Cardiac muscle cell (in vitro differentiated cells and primary cell): ENCODE data around the gene PNMA3. TPM values are rescaled to one million over a fixed set of nuclear protein-coding genes. Genes with fewer than 3 reads are reported as not detected.

ENCODE experiments used
- DNase-seq, 2 donors: peaks; one replicate each; pipeline versions ENCODE4 v3.0.0 to v3.0.0-alpha.2; 2010 to 2017; ENCODE audit warnings: low read depth in 1 of 2, low spot score in 1 of 2
- H3K27ac ChIP-seq: fragments of 200-600 bp; sonication (generic); 2 replicates; pipeline ENCODE4 v1.5.1; 2016
- H3K27me3 ChIP-seq: fragments of 200-600 bp; sonication (generic); 2 replicates; pipeline ENCODE4 v1.6.0; 2016; ENCODE audit warnings: control low read depth
- H3K36me3 ChIP-seq: fragments of 200-600 bp; sonication (generic); 2 replicates; pipeline ENCODE4 v1.5.1; 2016; ENCODE audit warnings: control low read depth
- H3K4me1 ChIP-seq: fragments of 200-600 bp; sonication (generic); 2 replicates; pipeline ENCODE4 v1.8.1; 2017; ENCODE audit warnings: low read depth, mild to moderate bottlenecking, mixed run types
- H3K4me3 ChIP-seq: fragments of 200-600 bp; sonication (generic); 2 replicates; pipeline ENCODE4 v1.5.1; 2016; ENCODE audit warnings: mild to moderate bottlenecking
- H3K9me3 ChIP-seq: fragments of 200-600 bp; sonication (generic); 2 replicates; pipeline ENCODE4 v1.5.1; 2017; ENCODE audit warnings: low read depth, mild to moderate bottlenecking, control low read depth
- CTCF ChIP-seq: IDR thresholded peaks from 2 replicates; pipeline ENCODE4 v1.5.1; 2012; ENCODE audit warnings: low read depth, mild to moderate bottlenecking, low read length
- polyA plus RNA-seq: library from polyadenylated mRNA; unstranded; fragments of >200 nt; fragmentation: Nextera tagmentation; extraction: Ambion mirVana; gene quantifications from 2 replicates; pipeline ENCODE4 v1.2.1, GENCODE V29; 2016
- total RNA-seq: library from RNA; depleted of rRNA; stranded (reverse); fragments of >200 nt; gene quantifications from 2 replicates; pipeline ENCODE4 v1.2.3, GENCODE V29; 2016

Gene PNMA3
- total and polyA plus RNA-seq, 2 experiments from 2014 or later: 8.9 to 19.7 TPM

GRCh38 chrX:153059191-153060094 lies 3.2 kb downstream of the PNMA3 start:
- Histone ChIP-seq H3K27ac (no peak overlapping the region), H3K27me3 (no peaks in the 10 kb centered on the region), H3K4me1 (no peaks in the 10 kb centered on the region), H3K36me3 (no peaks in the 10 kb centered on the region), H3K9me3 (no peaks in the 10 kb centered on the region), H3K4me3 (no peak overlapping the region)
- DNase-seq: no peak
- TF ChIP-seq CTCF: no peak

DNA sequence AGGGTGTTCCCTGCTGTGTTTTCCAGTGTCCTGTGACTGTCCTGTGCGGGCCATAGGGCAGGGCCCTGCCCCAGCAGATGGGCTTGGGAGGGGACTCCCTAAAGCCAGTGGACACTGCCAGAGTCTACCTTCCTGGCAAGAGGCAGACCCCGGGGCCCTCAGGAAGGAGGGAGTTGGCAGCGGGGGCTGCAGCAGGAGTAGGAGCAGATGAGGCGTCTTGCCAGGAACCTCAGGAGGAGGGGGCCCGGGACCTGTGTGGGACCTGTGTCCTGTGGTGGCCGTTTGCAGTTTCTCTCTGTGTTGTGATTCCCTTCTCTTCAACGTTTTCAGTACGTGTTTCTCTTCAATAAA lies 3.8 kb downstream of the PNMA3 start:
- no peaks in the 10 kb centered on the region for H3K4me1 ChIP-seq
- H3K27ac ChIP-seq: no peak overlapping the region
- DNase-seq: no peak

DNA sequence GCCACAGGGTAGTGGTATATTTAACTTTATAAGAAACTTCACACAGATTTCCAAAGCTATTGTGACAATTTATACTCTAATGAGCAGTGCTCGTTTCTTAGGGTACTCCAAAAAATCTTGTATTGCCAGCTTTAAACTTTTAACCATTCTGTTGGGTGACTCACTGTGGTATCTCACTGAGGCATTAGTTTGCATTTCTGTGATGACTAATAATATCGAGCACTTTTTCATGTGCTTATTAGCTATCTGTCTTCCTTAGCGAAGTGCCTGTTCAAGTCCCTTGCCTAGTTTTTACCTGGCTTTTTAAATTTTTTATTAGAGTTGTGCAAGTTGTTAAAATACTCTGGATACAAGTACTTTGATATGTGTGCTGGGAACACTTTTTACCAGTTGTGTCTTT lies 5.5 kb downstream of the PNMA3 start:
- Histone ChIP-seq H3K9me3 (no peaks in the 10 kb centered on the region), H3K4me3 (no peak overlapping the region), H3K27me3 (no peaks in the 10 kb centered on the region), H3K36me3 (no peaks in the 10 kb centered on the region), H3K27ac (no peak overlapping the region), H3K4me1 (no peaks in the 10 kb centered on the region)
- DNase-seq: peak in 1 of 2 donors; percentile 32
- TF ChIP-seq CTCF: no peak

More for the DNA sequence above, 3.8 kb downstream of the PNMA3 start:
- H3K4me3 ChIP-seq: no peak overlapping the region
- no peaks in the 10 kb centered on the region for H3K27me3 ChIP-seq
- no peak for TF ChIP-seq CTCF
- no peaks in the 10 kb centered on the region for H3K36me3 ChIP-seq
- H3K9me3 ChIP-seq: no peaks in the 10 kb centered on the region

DNA sequence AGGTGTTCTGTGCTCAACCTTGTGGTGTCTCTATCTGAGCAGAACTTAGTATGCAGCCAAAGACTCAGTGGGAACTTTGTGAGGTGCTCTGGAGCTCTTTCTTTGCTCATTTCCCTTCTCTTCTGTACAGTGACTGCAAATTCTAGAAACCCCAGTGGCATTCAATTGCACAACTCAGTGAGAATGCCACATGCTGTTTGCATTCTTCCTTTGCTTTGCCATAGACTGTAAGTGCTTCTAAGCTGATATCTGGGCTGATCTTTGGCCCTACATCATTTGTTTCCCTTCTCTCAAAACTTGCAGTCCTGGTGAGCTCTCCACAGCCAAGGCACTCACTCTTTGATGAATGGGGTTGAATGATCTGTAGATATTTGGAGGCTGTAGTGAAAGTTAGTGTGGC lies 7.0 kb downstream of the PNMA3 start:
- H3K36me3 ChIP-seq: no peaks in the 10 kb centered on the region
- H3K27me3 ChIP-seq: no peaks in the 10 kb centered on the region
- no peak overlapping the region for H3K4me3 ChIP-seq
- no peaks in the 10 kb centered on the region for H3K4me1 ChIP-seq
- H3K27ac ChIP-seq: no peak overlapping the region
- DNase-seq: peak in 1 of 2 donors; percentile 36
- no peak for TF ChIP-seq CTCF
- H3K9me3 ChIP-seq: no peaks in the 10 kb centered on the region

- Histone ChIP-seq H3K27ac (no peak overlapping the region), H3K4me3 (no peak overlapping the region), H3K27me3 (no peaks in the 10 kb centered on the region), H3K36me3 (no peaks in the 10 kb centered on the region), H3K9me3 (no peaks in the 10 kb centered on the region), H3K4me1 (no peaks in the 10 kb centered on the region)
- no peak for TF ChIP-seq CTCF
- no peak for DNase-seq
Observed at GRCh38 chrX:153064061-153064460, 7.8 kb downstream of the PNMA3 start.
